CD4-positive, alpha-beta T cell treated with Interferon alpha-2 for 1 hour (primary cell): Measurements from ENCODE around the gene SRGAP2C.
"Not testable (repeated sequence)": the region's sequence is repeated elsewhere in the genome, so short reads cannot be mapped to it uniquely, and the experiment has no call there.

Source experiments
- DNase-seq, 2 donors: peaks; one replicate each; pipeline ENCODE4 v3.0.0-alpha.2; 2020 to 2022

The SRGAP2C gene

GRCh38 chr1:121344355-121344754, 159.6 kb downstream of the SRGAP2C start:
- not testable (repeated sequence) for DNase-seq

- not testable (repeated sequence) for DNase-seq
Measured at GRCh38 chr1:121346654-121347053, 161.9 kb downstream of the SRGAP2C start.

GRCh38 chr1:121347476-121347875, 162.7 kb downstream of the SRGAP2C start:
- DNase-seq, result not testable (repeated sequence)

GRCh38 chr1:121348115-121348514, 163.3 kb downstream of the SRGAP2C start:
- not testable (repeated sequence) for DNase-seq

- not testable (repeated sequence) for DNase-seq
Measured at GRCh38 chr1:121349332-121349967, 164.7 kb downstream of the SRGAP2C start.

- not testable (repeated sequence) for DNase-seq
Measured at GRCh38 chr1:121355711-121356420, 171.1 kb downstream of the SRGAP2C start.

GRCh38 chr1:121356819-121357218, 172.0 kb downstream of the SRGAP2C start:
- DNase-seq, result not testable (repeated sequence)

GRCh38 chr1:121360531-121360930, 175.8 kb downstream of the SRGAP2C start:
- not testable (repeated sequence) for DNase-seq

GRCh38 chr1:121361451-121362233, 176.9 kb downstream of the SRGAP2C start:
- DNase-seq, result not testable (repeated sequence)

GRCh38 chr1:121362234-121362883, 177.6 kb downstream of the SRGAP2C start:
- DNase-seq, result peak; percentile 3 to 60

- DNase-seq, result not testable (repeated sequence)
Measured at GRCh38 chr1:121365316-121365715, 180.5 kb downstream of the SRGAP2C start.

GRCh38 chr1:121365723-121366122, 180.9 kb downstream of the SRGAP2C start:
- peak; percentile 60 to 61 for DNase-seq

GRCh38 chr1:121366171-121366570, 181.4 kb downstream of the SRGAP2C start:
- DNase-seq, result not testable (repeated sequence)

GRCh38 chr1:121368910-121369309, 184.1 kb downstream of the SRGAP2C start:
- not testable (repeated sequence) for DNase-seq

GRCh38 chr1:121369959-121370358, 185.2 kb downstream of the SRGAP2C start:
- not testable (repeated sequence) for DNase-seq

GRCh38 chr1:121374851-121375367, 190.1 kb downstream of the SRGAP2C start:
- not testable (repeated sequence) for DNase-seq

- DNase-seq, result not testable (repeated sequence)
Measured at GRCh38 chr1:121376986-121377385, 192.2 kb downstream of the SRGAP2C start.

- not testable (repeated sequence) for DNase-seq
Measured at GRCh38 chr1:121378757-121379156, 194.0 kb downstream of the SRGAP2C start.

- DNase-seq, result not testable (repeated sequence)
Measured at GRCh38 chr1:121384754-121385153, 200.0 kb downstream of the SRGAP2C start.

GRCh38 chr1:121385162-121385561, 200.4 kb downstream of the SRGAP2C start:
- not testable (repeated sequence) for DNase-seq

GRCh38 chr1:121385563-121386288, 201.0 kb downstream of the SRGAP2C start:
- DNase-seq, result not testable (repeated sequence)
